ENCODE measurements around the gene AUTS2. TPM values are rescaled to one million over a fixed set of nuclear protein-coding genes. Genes with fewer than 3 reads are reported as not detected.

The AUTS2 gene
- total RNA-seq, 1 experiment from 2014 or later: 2.3 TPM

DNA sequence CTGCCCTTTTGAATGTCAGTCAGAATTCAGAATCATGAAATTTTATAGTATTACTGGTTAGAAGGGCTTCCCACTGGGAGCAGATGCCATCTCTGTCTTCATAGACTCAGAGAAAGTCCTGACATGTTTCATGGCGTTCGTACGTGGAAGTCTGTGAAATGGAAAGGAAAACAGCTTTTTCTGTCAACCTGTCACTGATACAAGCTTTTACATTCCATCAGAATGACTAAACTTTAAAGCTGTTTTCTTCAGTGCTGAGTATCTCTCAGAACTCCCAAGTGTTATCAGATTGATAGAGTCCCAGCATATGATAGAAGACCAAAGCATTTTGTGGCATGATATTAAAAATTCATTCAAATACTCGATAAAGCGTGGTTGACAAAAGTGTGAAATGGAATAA, 807.0 kb downstream of the AUTS2 start:
- no peak for DNase-seq (ENCODE audit: low read depth)
- in situ Hi-C loops (cut with HindIII; ENCODE audit: low pct_unique_long_range_greater_than_20kb, low sequenced_read_pairs): no loop called here

- in situ Hi-C loops (cut with HindIII; ENCODE audit: low pct_unique_long_range_greater_than_20kb, low sequenced_read_pairs): no loop called here
Observed at GRCh38 chr7:70406186-70406949, 808.1 kb downstream of the AUTS2 start.

DNA sequence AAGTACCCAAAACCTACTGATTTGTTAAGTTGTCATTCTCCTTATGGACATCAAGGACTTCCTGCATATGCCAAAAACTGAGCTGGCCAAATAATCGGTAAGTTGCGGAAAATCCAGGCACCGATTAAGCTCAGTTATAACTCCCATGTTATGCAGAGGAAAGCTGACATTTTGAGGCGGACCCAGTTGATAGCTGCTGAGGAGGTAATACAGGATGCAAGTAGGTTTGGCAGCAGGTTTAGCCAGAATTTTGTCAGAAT, 808.6 kb downstream of the AUTS2 start:
- DNase-seq (ENCODE audit: low read depth): no peak
- in situ Hi-C loops (cut with HindIII; ENCODE audit: low pct_unique_long_range_greater_than_20kb, low sequenced_read_pairs): no loop called here

More at GRCh38 chr7:70406186-70406949, 808.1 kb downstream of the AUTS2 start:
- no peak for DNase-seq (ENCODE audit: low read depth)

DNA sequence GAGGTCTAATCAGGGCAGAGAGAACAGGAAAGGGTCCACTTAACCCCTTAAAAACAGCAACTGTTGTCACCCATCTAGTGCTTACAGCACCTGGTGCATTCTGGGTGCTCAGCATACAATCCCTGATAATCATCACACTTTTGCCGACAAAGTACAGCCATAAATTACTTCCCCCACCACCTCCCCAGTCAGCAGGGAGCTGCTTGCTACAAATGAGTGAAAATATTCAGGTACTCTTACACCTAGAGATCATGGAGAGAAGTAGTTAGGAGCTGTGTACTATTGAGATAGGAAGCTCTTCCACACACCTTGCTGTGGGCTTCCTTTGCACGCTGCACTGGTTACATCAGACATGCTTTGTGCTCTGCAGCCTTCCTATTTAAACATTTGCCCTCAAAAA, 810.2 kb downstream of the AUTS2 start:
- no peak for DNase-seq (ENCODE audit: low read depth)
- in situ Hi-C loops (cut with HindIII; ENCODE audit: low pct_unique_long_range_greater_than_20kb, low sequenced_read_pairs): no loop called here

- in situ Hi-C loops (cut with HindIII; ENCODE audit: low pct_unique_long_range_greater_than_20kb, low sequenced_read_pairs): no loop called here
- DNase-seq (ENCODE audit: low read depth): no peak
Observed at GRCh38 chr7:70408891-70409290, 810.6 kb downstream of the AUTS2 start.

- DNase-seq (ENCODE audit: low read depth): no peak
- in situ Hi-C loops (cut with HindIII; ENCODE audit: low pct_unique_long_range_greater_than_20kb, low sequenced_read_pairs): no loop called here
Observed at GRCh38 chr7:70410134-70410750, 812.0 kb downstream of the AUTS2 start.

DNA sequence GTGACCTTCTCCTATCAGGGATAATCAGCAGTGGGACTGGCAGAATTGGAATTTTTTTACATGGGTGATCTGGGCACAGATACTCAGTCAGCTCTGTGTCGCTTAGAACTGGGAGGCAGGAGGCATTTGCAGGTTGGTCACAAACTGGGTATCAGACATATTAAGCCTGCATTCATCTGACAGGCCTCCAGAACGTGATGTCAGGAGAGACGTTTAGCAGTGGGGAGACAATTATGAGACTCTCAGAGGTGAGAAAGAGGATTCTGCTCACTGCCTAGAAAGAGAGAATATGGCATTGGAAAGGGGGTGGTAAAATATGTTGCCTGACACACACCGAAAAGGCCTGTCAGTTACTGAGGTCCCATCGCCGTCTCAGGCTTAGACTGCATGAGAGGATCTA, 816.1 kb downstream of the AUTS2 start:
- no peak for DNase-seq (ENCODE audit: low read depth)
- in situ Hi-C loops (cut with HindIII; ENCODE audit: low pct_unique_long_range_greater_than_20kb, low sequenced_read_pairs): no loop called here

DNA sequence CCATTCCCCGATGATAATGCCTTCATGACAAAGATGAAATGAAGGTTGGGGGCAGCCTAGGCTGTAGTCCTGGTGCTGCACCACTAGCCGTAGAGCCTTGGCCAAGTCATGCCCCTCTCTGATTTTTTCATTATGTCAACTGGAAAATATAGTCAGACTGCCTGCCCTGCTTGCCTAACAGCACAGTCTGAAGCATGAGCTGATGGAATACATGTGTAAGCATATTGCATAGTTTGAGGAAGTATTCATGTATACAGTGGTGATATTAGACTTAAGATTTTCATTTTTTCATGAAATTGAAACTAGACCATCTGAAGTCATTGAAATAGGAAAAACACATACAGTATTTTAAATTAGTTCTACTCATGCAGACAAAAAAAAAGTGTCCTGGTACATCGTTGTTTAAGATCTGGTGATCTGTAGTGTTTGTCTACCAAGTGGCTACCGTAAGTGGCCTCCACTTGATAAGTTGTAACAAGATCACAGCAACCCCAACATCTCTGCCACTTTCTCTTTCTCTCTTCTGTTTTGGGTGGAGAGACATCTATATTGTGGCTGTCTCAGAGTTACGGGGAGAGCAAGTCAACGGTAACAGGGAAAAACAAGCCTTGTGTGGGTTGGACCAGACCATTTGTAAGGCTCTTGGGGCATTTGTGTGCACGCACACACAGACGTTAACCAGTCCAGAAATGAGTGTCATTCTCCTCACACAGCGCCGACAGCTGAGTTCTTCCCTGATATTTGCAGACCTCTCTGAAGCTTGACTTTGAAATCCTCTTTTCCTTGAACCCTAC, 817.1 kb downstream of the AUTS2 start:
- DNase-seq (ENCODE audit: low read depth): no peak
- in situ Hi-C loops (cut with HindIII; ENCODE audit: low pct_unique_long_range_greater_than_20kb, low sequenced_read_pairs): no loop called here

DNA sequence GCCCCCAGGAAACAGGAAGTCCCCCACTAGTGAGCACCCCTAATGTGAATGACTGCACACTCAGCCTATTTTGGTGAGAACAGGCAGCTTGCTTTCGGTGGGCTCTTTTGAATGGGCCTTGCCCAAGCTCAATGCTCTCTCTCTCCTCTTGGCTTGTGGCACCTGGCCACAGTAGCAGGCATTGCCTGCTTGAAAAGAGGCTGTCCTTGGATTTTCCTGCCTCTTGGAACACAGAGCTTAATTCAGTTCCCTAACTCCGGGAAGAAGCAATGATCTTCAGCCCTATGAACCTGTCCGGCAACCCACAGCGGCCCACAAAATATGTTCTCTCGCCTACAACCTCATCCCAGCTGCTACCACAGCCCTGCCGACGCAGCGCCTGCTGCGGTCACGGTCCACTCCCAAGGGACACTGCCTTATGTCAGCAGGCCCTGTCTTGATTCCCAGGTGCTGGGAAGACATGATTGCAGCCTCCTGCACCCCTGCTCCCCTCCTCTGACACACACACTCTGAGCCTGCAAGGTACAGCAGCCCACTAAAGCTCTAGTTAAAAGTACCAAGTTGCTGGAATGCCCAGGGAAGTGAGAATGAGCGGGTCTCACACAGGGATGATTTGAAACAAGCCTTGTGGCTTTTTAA, 818.2 kb downstream of the AUTS2 start:
- in situ Hi-C loops (cut with HindIII; ENCODE audit: low pct_unique_long_range_greater_than_20kb, low sequenced_read_pairs): no loop called here
- DNase-seq (ENCODE audit: low read depth): no peak

- no peak for DNase-seq (ENCODE audit: low read depth)
- in situ Hi-C loops (cut with HindIII; ENCODE audit: low pct_unique_long_range_greater_than_20kb, low sequenced_read_pairs): no loop called here
Observed at GRCh38 chr7:70416986-70417655, 818.8 kb downstream of the AUTS2 start.

DNA sequence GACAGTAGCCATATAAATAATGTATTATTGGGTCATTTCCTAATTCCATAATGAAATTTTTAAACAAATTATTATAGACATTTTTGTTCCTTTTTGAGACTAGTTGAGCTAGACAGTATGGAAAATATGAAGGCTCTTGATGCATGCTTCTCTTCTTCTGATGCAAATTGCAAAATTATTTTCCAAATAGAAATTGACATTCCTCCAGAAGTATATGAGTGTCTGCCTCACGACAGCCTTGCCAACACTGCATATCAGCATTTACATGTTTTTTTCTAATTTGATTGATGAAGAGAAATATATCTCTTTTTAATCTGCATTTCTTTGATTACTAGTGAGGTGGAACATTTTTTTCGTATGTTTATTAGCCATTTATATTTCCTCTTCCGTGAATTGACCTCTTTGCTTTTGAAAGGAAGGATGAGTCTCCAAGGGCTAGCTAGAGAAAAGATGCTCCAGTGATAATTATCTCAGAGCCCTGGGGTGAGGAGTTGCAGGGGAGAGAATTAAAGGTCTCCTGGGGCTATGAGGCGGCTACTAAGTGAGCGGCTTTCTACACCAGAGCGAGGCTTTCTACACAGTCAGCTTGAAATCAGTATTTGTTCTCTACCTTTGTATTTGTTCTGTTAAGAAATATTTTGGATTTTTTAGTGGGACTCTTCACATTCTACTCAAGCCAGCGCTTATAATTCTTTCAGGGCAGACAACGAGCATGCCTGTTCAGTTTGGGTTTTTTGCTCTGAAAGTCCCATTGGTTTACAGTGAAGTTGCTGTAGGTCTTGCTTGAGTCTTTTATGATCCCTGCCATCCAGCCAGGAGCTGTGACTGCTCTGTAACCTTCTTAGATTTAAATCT, 821.5 kb downstream of the AUTS2 start:
- in situ Hi-C loops (cut with HindIII; ENCODE audit: low pct_unique_long_range_greater_than_20kb, low sequenced_read_pairs): no loop called here

GRCh38 chr7:70420381-70420662, 822.0 kb downstream of the AUTS2 start:
- in situ Hi-C loops (cut with HindIII; ENCODE audit: low pct_unique_long_range_greater_than_20kb, low sequenced_read_pairs): no loop called here
- no peak for DNase-seq (ENCODE audit: low read depth)

More for the DNA sequence above, 821.5 kb downstream of the AUTS2 start:
- no peak for DNase-seq (ENCODE audit: low read depth)

DNA sequence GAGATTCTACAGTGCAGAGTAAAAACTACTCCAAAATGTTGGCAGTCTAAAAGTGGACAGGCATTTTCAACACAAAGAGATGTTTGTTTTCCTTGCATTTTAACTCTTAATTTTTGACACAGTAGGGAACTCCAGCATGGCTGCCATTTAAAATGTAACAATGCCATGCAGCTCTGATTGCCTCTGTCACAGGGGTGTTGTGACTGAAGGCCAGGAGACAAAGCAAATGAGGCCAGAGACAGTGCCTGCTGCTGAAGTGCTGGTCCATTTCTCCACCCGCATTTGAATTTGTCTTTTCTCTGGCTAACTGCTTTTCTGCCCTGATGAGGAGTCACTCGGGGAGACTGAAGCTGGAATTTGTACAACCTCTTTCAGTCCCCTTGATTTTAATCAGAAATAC, 823.0 kb downstream of the AUTS2 start:
- DNase-seq (ENCODE audit: low read depth): no peak
- in situ Hi-C loops (cut with HindIII; ENCODE audit: low pct_unique_long_range_greater_than_20kb, low sequenced_read_pairs): no loop called here

DNA sequence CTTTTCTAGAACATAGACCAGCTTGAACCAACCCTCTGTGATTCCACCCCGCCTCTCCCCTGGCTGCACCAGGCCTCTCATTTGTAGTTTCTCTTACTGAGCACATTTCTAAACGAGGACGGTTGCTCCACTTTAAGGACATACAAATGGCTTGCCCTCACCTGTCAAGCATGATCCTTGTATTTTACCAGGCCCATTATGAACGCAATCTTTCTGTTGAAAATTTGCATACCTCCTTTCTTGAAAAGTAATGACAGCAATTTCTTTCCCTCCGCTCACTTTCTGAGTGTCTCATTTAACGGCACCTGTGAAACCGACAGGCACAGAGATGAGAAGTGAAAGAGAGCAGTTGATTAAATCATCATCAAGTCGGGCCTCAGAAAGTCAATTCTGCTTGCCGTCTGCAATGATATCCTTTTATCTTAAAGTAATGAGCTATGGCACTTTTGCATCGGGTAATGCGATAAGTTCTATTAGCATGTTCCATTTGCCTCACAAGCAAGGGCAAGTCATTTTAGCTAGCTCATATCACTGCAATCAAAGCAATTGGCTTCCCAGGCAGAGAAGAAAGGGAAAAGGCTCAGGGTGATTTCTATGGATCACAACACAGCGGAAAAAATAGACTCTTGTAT, 828.1 kb downstream of the AUTS2 start:
- in situ Hi-C loops (cut with HindIII; ENCODE audit: low pct_unique_long_range_greater_than_20kb, low sequenced_read_pairs): no loop called here

DNA sequence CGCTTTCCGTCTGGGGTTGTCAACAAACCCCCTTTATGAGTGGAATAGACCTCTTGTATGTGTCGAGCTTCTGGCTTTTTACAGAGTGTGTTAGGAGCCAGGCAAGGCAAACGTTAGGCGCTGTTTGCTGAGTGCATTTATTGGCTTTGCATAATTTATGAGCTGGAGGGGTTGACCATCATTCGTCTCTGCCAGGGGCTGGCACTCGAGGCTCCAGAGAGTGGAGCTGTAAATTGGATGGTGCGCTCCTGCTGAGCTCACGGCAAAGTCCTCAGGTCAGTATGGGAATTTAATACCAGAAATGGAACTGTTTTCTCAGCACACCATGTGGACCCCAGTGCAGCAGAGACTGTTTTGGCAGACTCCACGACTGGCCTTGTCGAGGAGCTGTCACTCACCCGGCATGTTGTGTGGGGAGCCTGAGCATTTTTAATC, 834.3 kb downstream of the AUTS2 start:
- no peak for DNase-seq (ENCODE audit: low read depth)
- in situ Hi-C loops (cut with HindIII; ENCODE audit: low pct_unique_long_range_greater_than_20kb, low sequenced_read_pairs): no loop called here

More for the DNA sequence above, 828.1 kb downstream of the AUTS2 start:
- DNase-seq (ENCODE audit: low read depth): no peak

DNA sequence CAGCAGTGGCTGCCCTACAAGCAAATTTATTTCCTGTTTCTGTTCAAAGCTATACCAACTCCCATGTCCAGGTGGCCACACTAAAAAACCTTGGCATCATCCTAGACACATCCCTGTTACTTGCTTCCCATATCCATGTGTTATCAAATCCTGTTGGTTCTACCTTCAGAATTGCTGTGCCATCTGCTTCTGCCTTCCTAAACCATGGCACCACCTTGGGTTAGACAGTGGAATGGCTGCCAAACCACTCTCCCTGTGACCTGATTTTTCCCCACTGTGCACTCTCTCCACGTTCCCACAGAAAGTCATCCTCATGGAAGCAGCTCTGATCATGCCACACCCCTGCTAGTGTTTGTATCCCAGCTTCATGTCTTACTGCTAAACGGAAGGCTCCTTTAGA, 836.1 kb downstream of the AUTS2 start:
- no peak for DNase-seq (ENCODE audit: low read depth)
- in situ Hi-C loops (cut with HindIII; ENCODE audit: low pct_unique_long_range_greater_than_20kb, low sequenced_read_pairs): no loop called here

DNA sequence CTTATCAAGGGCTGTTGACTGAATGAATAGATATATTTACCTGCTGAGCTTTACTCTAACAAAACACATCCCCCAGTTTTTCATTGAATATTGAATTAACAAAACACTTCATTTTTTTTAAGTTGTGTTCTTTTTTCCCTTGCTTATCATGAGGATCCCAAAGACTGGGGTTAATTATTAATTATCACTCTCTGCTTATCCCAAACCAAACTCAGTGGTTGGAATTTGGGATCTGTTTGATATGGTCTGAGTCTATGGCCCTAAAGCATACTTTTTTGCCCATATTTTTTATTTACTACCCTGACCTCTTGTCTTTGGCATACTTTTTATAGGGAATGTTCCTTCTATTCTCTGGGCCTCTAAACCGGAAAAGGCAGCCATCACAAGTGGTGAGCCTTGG, 836.5 kb downstream of the AUTS2 start:
- DNase-seq (ENCODE audit: low read depth): no peak
- in situ Hi-C loops (cut with HindIII; ENCODE audit: low pct_unique_long_range_greater_than_20kb, low sequenced_read_pairs): no loop called here
